Esophagus squamous epithelium (tissue), 5 donors: Measurements from ENCODE around the gene DPY19L1. TPM values are rescaled to one million over a fixed set of nuclear protein-coding genes. Genes with fewer than 3 reads are reported as not detected.

Experiments used
- DNase-seq: peaks from one replicate; lab custom pipeline; 2025; lab: John Stamatoyannopoulos, UW
- H3K27ac ChIP-seq, 4 donors: fragments of 200-600 bp; sonication (generic); one replicate each; pipeline ENCODE4 v1.5.1; 2016 to 2019; ENCODE audit warnings: mild to moderate bottlenecking in 1 of 4
- H3K27me3 ChIP-seq, 4 donors: fragments of 200-600 bp; sonication (generic); 1 replicate in 3 of 4; 2 replicates in 1 of 4; pipeline versions ENCODE4 v1.5.1 to v1.6.0; 2017 to 2021; ENCODE audit warnings: antibody characterized with exemption in 1 of 4
- H3K36me3 ChIP-seq, 3 donors: fragments of 200-600 bp; sonication (generic); one replicate each; pipeline ENCODE4 v1.5.1; 2016 to 2019
- H3K4me1 ChIP-seq, 3 donors: fragments of 200-600 bp; sonication (generic); one replicate each; pipeline ENCODE4 v1.5.1; 2017 to 2019
- H3K4me3 ChIP-seq, 4 donors: fragments of 200-600 bp; sonication (generic); 1 replicate in 3 of 4; 2 replicates in 1 of 4; pipeline ENCODE4 v1.5.1; 2016 to 2019; ENCODE audit warnings: mild to moderate bottlenecking in 2 of 4, moderate library complexity in 1 of 4
- H3K9me3 ChIP-seq, 3 donors: fragments of 200-600 bp; sonication (generic); one replicate each; pipeline ENCODE4 v1.5.1; 2016 to 2019
- POLR2A ChIP-seq, 4 donors: fragments of 450-650 bp; IDR thresholded peaks; one replicate each; pipeline ENCODE4 v1.6.1; 2017; ENCODE audit warnings: antibody characterized with exemption in 4 of 4, mild to moderate bottlenecking in 4 of 4, moderate library complexity in 3 of 4
- WGBS, 2 donors: methylation state at CpG; one replicate each; pipeline ENCODE4 v1.1.5; 2018; 5-methylcytosine and 5-hydroxymethylcytosine counted together
- intact Hi-C: fragments of 100-400 bp; cut with DNase I; formaldehyde crosslinking; loops from one replicate; pipeline ENCODE4 v1.15.0; 2022
- total RNA-seq, 4 donors: library from RNA; depleted of rRNA; stranded (reverse); fragments of >200 nt; gene quantifications; one replicate each; pipeline ENCODE4 v1.1.0, GENCODE V29; 2016
- TF ChIP-seq, protein P1 (sequence below), 6 experiments: fragments of 450-650 bp in 4 of 6; fragments of 200-600 bp in 2 of 6; sonication (generic) in 2 of 6; IDR thresholded peaks; one replicate each; pipeline ENCODE4 v1.5.1; 2016 to 2019; ENCODE audit warnings: antibody characterized with exemption in 6 of 6, mild to moderate bottlenecking in 4 of 6, moderate library complexity in 4 of 6
- donor health status: DM: yes; HTN: yes; CAD: no.

Gene DPY19L1
- total RNA-seq, 4 donors from 2014 or later: 3.0 to 27.1 (median 9.1) TPM

DNA sequence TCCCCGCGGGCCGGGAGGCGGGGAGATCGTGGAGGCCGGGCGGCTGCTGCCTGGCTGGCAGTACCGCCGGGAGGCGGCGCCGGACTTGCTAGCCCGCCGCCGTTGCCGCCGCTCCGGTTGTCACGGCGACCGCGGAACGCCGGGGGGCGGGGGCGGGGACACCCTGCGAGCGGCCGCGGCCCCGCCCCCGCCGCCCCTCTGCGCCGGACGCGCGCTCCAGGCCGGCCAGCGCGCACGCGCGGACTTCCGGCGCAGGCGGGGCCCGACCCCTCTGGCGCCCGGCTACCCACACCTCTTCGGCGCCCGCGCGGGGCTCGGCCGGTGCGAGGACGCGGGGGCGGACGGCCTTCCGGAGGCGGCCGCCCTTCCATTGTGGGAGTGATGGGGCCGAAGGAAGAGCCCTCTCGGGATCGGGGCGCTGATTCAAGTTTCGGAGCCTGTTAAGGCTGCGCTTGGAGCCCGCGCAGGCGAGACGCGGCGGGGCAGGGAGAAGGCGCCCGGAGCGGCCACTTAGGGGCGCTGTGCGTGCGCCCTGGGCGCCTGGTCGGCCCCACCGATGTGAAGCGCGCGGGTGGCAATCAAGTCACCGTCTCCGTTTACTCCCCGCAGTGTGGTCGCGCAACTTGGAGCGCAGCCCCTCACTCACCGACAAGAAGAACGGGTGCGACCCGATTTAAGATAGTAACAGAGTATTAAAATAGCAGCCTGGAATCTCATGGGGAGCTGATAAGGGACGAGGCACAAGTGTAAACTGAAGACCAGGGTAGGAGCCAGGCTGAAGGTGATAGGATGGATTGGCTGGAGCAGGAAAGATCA, 449 bp upstream of the DPY19L1 start:
- TF ChIP-seq POLR2A (IDR thresholded peaks at IDR 0.05): no peak
- TF ChIP-seq, protein P1, sequence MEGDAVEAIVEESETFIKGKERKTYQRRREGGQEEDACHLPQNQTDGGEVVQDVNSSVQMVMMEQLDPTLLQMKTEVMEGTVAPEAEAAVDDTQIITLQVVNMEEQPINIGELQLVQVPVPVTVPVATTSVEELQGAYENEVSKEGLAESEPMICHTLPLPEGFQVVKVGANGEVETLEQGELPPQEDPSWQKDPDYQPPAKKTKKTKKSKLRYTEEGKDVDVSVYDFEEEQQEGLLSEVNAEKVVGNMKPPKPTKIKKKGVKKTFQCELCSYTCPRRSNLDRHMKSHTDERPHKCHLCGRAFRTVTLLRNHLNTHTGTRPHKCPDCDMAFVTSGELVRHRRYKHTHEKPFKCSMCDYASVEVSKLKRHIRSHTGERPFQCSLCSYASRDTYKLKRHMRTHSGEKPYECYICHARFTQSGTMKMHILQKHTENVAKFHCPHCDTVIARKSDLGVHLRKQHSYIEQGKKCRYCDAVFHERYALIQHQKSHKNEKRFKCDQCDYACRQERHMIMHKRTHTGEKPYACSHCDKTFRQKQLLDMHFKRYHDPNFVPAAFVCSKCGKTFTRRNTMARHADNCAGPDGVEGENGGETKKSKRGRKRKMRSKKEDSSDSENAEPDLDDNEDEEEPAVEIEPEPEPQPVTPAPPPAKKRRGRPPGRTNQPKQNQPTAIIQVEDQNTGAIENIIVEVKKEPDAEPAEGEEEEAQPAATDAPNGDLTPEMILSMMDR (IDR thresholded peaks at IDR 0.05): peak; percentile 63 to 87 (median 84)
- peak; percentile 53 for DNase-seq
- no peaks in the 10 kb centered on the region for H3K9me3 ChIP-seq
- H3K27me3 ChIP-seq: no peaks in the 10 kb centered on the region
- H3K27ac ChIP-seq: peak overlapping the region; percentile 77 to 92 (median 86)
- no peaks in the 10 kb centered on the region for H3K36me3 ChIP-seq
- 0 to 2% methylated on average over 1 to 11 of the region's 100 CpGs for WGBS, 2 donors
- peaks cover 13 to 30% (median 16%) of the 10 kb centered on the region in 3 donors for H3K4me1 ChIP-seq
- intact Hi-C loops: no loop called here
- H3K4me3 ChIP-seq: peak overlapping the region; percentile 57 to 87 (median 74)

DNA sequence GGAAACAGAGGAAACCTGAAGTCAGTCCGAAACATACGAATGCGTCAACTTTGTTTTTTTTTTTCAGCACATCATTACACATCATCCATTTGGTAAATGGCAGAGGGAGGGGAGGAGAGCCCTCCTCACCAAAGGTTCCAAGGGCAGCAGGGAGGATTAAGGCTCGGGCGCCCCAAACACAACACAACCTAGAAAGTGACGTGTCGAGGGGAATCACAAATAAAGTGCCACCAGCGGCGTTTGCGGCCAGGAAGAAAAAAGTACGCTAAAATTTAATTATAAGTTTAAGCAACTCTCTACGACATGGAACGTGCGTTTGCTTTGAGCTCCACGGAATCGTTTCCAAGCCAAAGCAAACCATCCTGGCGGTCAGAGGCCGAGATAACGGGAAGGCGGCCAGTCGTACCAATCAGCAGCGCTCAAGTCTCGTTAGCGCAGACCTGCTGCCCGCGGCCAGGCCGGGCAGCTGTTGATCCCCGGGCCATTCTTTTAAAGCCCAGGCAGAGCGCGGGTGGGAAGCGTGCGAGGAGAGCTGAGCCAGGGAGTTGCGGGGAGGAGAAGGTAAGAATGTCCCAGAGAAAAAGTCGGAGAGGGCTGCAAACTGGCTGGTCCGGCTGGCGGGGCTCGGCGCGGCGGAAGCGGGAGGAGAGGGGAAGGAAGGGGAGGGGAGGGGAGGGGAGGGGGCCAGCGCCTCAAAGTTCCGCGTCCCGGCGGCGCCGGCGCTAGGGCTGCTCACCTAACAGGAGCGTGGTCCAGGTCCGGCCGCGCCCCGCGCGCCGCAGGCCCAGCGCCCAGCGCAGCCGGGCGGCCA, 719 bp downstream of the DPY19L1 start:
- DNase-seq: peak; percentile 4
- peak overlapping the region; percentile 57 to 87 (median 74) for H3K4me3 ChIP-seq
- TF ChIP-seq POLR2A (IDR thresholded peaks at IDR 0.05): no peak
- TF ChIP-seq, protein P1 (IDR thresholded peaks at IDR 0.05): no peak
- H3K36me3 ChIP-seq: no peaks in the 10 kb centered on the region
- 0 to 1% methylated on average over 22 to 34 of the region's 61 CpGs for WGBS, 2 donors
- no peaks in the 10 kb centered on the region for H3K27me3 ChIP-seq
- H3K4me1 ChIP-seq: peaks cover 13 to 33% (median 16%) of the 10 kb centered on the region in 3 donors
- intact Hi-C loops: no loop called here
- H3K9me3 ChIP-seq: no peaks in the 10 kb centered on the region
- peak overlapping the region; percentile 82 to 92 (median 86) for H3K27ac ChIP-seq

DNA sequence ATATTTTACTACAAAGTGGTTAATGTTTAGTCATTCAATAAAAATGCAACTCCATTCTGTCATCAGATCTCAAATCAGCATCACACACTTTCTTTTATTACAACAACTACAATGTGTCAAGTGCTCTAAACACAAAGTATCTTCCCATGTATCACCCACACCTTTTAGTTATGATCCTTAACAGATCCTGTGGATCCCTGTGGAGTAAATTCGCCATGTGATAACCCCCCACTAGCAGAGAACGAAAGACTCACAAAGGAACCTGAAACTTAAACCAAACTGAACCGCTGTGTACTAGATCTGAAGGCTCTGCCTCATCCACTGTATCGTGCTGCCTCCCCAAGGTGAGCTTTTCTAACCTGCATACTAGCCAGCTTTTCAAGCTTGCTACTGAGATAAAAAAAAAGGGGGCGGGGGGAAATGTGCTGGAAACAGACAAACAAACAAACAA, 1.7 kb downstream of the DPY19L1 start:
- Histone ChIP-seq H3K9me3 (no peaks in the 10 kb centered on the region), H3K36me3 (no peaks in the 10 kb centered on the region), H3K27ac (peak overlapping the region in 1 of 4 donors; percentile 92), H3K27me3 (no peaks in the 10 kb centered on the region), H3K4me1 (peaks cover 13 to 43% (median 16%) of the 10 kb centered on the region in 3 donors), H3K4me3 (peak overlapping the region in 2 of 4 donors; percentile 77 to 87)
- DNase-seq: no peak
- TF ChIP-seq, protein P1 (IDR thresholded peaks at IDR 0.05): peak in 1 of 6 experiments; percentile 35
- no peak for TF ChIP-seq POLR2A (IDR thresholded peaks at IDR 0.05)
- intact Hi-C loops: no loop called here
- 24 to 28% methylated on average over 4 to 5 of the region's 5 CpGs for WGBS, 2 donors

DNA sequence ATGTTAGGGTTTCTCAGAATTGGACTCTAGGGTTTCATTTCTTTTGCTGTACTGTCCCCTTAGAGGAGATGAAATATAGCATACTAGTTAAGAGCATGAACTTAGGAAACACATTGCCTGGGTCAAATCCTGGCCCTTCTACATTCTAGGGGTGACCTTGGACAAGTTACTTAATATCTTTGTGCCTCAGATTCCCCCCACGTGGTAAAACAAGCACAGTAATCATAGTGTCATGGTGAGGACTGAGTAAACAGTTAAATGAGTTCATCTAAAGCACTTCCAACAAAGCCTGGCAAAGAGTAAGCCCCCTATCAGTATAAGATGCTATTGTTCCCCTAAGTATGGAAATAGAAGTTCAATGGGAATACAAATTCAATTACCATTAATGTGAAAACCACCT, 5.1 kb downstream of the DPY19L1 start:
- Histone ChIP-seq H3K36me3 (no peaks in the 10 kb centered on the region), H3K27me3 (no peaks in the 10 kb centered on the region), H3K27ac (no peak overlapping the region), H3K4me3 (no peak overlapping the region), H3K9me3 (no peaks in the 10 kb centered on the region), H3K4me1 (peaks cover 10 to 39% (median 13%) of the 10 kb centered on the region in 3 donors)
- intact Hi-C loops: no loop called here
- 0 to 53% methylated on average over 1 of the region's 1 CpG for WGBS, 2 donors
- TF ChIP-seq POLR2A (IDR thresholded peaks at IDR 0.05): no peak
- no peak for DNase-seq

DNA sequence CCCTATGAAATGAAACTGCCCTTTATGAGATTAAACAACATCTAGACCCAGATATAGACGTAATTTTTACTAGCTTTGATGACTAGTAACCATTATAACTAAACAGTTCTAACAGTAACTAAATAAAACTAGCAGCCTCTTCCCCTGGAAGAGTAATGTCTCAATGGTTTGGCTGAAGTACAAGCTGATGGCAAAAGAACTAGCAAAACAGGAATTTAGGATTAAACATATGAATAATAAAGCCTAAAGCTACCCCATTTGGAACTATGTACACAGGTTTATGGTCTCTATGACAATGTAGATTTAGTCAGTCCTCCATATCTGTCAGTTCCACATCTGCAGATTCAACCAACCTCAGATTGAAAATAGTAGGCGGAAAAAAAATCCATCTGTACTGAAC, 6.4 kb downstream of the DPY19L1 start:
- H3K27me3 ChIP-seq: no peaks in the 10 kb centered on the region
- no peak overlapping the region for H3K4me3 ChIP-seq
- H3K36me3 ChIP-seq: no peaks in the 10 kb centered on the region
- H3K27ac ChIP-seq: no peak overlapping the region
- no peaks in the 10 kb centered on the region for H3K9me3 ChIP-seq
- WGBS, 2 donors: 47 to 68% methylated on average over 2 of the region's 2 CpGs
- intact Hi-C loops: no loop called here
- DNase-seq: no peak
- TF ChIP-seq POLR2A (IDR thresholded peaks at IDR 0.05): no peak
- TF ChIP-seq, protein P1 (IDR thresholded peaks at IDR 0.05): no peak
- H3K4me1 ChIP-seq: peaks cover 6 to 33% (median 6%) of the 10 kb centered on the region in 3 donors
